ENCODE measurements around the gene FNBP1. TPM values are rescaled to one million over a fixed set of nuclear protein-coding genes. Genes with fewer than 3 reads are reported as not detected.

FNBP1 gene
- total RNA-seq, 1 donor from 2014 or later = 47.1 TPM

DNA sequence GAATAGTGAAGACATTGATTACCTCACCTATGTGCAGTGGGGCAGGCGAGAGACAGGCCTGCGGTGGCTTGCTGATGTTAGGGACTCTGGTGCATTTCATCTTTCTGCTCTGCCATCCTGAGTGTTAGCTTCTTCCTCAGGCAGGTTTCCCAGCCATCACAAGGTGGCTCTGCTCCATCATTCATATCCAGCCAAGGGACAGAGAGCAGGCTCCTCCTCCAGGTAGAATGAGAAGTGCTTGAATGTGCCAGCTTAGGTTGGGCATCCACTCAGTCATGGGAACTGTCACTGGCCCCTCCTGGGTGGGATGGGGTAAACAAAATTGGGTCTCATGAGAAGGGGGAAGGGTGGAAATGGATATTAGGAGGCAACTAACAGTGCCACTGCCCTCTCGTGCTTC is 35.6 kb upstream of the FNBP1 start:
- Histone ChIP-seq H3K4me3 (no peak overlapping the region), H3K4me1 (peaks cover 13% of the 10 kb centered on the region), H3K9me3 (no peaks in the 10 kb centered on the region), H3K27me3 (no peaks in the 10 kb centered on the region), H3K36me3 (peaks cover 0 to 54% of the 10 kb centered on the region in 2 donors), H3K27ac (no peak overlapping the region)
- DNase-seq (ENCODE audit: extremely low spot score in 2 of 2) = no peak
- TF ChIP-seq POLR2AphosphoS5 (IDR thresholded peaks at IDR 0.05; ENCODE audit: insufficient read depth in 1 of 2, low read depth in 1 of 2) = no peak
- TF ChIP-seq, protein P1, sequence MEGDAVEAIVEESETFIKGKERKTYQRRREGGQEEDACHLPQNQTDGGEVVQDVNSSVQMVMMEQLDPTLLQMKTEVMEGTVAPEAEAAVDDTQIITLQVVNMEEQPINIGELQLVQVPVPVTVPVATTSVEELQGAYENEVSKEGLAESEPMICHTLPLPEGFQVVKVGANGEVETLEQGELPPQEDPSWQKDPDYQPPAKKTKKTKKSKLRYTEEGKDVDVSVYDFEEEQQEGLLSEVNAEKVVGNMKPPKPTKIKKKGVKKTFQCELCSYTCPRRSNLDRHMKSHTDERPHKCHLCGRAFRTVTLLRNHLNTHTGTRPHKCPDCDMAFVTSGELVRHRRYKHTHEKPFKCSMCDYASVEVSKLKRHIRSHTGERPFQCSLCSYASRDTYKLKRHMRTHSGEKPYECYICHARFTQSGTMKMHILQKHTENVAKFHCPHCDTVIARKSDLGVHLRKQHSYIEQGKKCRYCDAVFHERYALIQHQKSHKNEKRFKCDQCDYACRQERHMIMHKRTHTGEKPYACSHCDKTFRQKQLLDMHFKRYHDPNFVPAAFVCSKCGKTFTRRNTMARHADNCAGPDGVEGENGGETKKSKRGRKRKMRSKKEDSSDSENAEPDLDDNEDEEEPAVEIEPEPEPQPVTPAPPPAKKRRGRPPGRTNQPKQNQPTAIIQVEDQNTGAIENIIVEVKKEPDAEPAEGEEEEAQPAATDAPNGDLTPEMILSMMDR (IDR thresholded peaks at IDR 0.05) = no peak
- TF ChIP-seq POLR2A (IDR thresholded peaks at IDR 0.05) = no peak
- intact Hi-C loops (cut with DNase I) = no loop called here

DNA sequence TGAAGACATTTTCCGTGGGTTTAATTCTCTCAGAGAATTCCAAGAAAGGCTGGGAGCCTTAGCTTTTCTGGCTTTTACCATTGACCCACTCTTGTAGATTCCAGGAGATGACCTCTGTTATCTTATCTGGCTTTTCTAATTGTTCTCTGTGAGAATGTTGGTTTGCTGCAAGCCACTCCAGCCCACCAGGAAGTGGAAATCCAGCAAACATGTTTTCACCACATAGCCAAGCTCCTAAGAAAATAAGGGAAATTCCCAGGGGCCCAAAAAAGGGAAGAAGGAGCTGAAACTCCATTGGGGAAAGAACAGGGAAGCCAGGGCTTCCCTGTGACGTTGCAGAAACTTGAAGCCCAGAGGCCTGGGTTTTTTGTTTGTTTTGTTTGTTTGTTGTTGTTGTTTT is 30.4 kb upstream of the FNBP1 start:
- H3K27ac ChIP-seq = no peak overlapping the region
- intact Hi-C loops (cut with DNase I) = no loop called here
- H3K9me3 ChIP-seq = no peaks in the 10 kb centered on the region
- peaks cover 35% of the 10 kb centered on the region for H3K4me1 ChIP-seq
- H3K27me3 ChIP-seq = no peaks in the 10 kb centered on the region
- no peak for DNase-seq (ENCODE audit: extremely low spot score in 2 of 2)
- H3K36me3 ChIP-seq = peaks cover 0 to 23% of the 10 kb centered on the region in 2 donors
- no peak overlapping the region for H3K4me3 ChIP-seq
- TF ChIP-seq POLR2A (IDR thresholded peaks at IDR 0.05) = no peak
- TF ChIP-seq, protein P1 (IDR thresholded peaks at IDR 0.05) = no peak
- no peak for TF ChIP-seq POLR2AphosphoS5 (IDR thresholded peaks at IDR 0.05; ENCODE audit: insufficient read depth in 1 of 2, low read depth in 1 of 2)

- H3K9me3 ChIP-seq = no peaks in the 10 kb centered on the region
- H3K27ac ChIP-seq = no peak overlapping the region
- peaks cover 0 to 16% of the 10 kb centered on the region in 2 donors for H3K36me3 ChIP-seq
- H3K4me3 ChIP-seq = no peak overlapping the region
- peaks cover 41% of the 10 kb centered on the region for H3K4me1 ChIP-seq
- intact Hi-C loops (cut with DNase I) = no loop called here
- no peak for DNase-seq (ENCODE audit: extremely low spot score in 2 of 2)
- no peaks in the 10 kb centered on the region for H3K27me3 ChIP-seq
- TF ChIP-seq POLR2AphosphoS5 (IDR thresholded peaks at IDR 0.05; ENCODE audit: insufficient read depth in 1 of 2, low read depth in 1 of 2) = no peak
- TF ChIP-seq, protein P1 (IDR thresholded peaks at IDR 0.05) = no peak
- TF ChIP-seq POLR2A (IDR thresholded peaks at IDR 0.05) = no peak
Observed at GRCh38 chr9:130072515-130073235, 29.7 kb upstream of the FNBP1 start.

- no peaks in the 10 kb centered on the region for H3K36me3 ChIP-seq
Observed at GRCh38 chr9:130069048-130069447, 26.1 kb upstream of the FNBP1 start.

DNA sequence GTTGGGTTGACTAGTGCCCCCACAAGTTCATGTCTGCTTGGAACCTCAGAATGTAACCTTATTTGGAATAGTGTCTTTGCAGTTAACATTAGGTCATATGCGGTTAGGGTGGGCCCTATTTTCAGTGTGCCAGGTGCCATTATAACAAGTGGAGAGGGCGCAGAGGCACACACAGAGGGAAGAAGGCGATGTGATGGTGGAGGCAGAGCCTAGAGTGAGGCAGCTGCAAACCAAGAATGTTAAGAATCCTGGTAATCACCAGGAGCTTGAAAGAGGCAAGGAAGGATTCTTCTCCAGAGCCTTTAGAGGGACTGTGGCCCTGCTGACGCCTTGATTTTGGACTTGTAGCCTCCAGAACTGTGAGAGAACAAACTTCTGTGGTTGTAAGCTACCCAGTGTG is 21.6 kb upstream of the FNBP1 start:
- no peak for DNase-seq (ENCODE audit: extremely low spot score in 2 of 2)
- H3K36me3 ChIP-seq = no peaks in the 10 kb centered on the region
- no peak overlapping the region for H3K4me3 ChIP-seq
- peaks cover 15% of the 10 kb centered on the region for H3K4me1 ChIP-seq
- no peaks in the 10 kb centered on the region for H3K27me3 ChIP-seq
- intact Hi-C loops (cut with DNase I) = no loop called here
- H3K9me3 ChIP-seq = no peaks in the 10 kb centered on the region
- no peak for TF ChIP-seq POLR2A (IDR thresholded peaks at IDR 0.05)
- no peak for TF ChIP-seq POLR2AphosphoS5 (IDR thresholded peaks at IDR 0.05; ENCODE audit: insufficient read depth in 1 of 2, low read depth in 1 of 2)
- TF ChIP-seq, protein P1 (IDR thresholded peaks at IDR 0.05) = no peak
- H3K27ac ChIP-seq = no peak overlapping the region

More at GRCh38 chr9:130069048-130069447, 26.1 kb upstream of the FNBP1 start:
- DNase-seq (ENCODE audit: extremely low spot score in 2 of 2) = no peak
- Histone ChIP-seq H3K4me1 (peaks cover 33% of the 10 kb centered on the region), H3K27ac (no peak overlapping the region), H3K9me3 (no peaks in the 10 kb centered on the region), H3K27me3 (no peaks in the 10 kb centered on the region), H3K4me3 (no peak overlapping the region)
- intact Hi-C loops (cut with DNase I) = no loop called here
- TF ChIP-seq POLR2A (IDR thresholded peaks at IDR 0.05) = no peak
- TF ChIP-seq, protein P1 (IDR thresholded peaks at IDR 0.05) = no peak
- TF ChIP-seq POLR2AphosphoS5 (IDR thresholded peaks at IDR 0.05; ENCODE audit: insufficient read depth in 1 of 2, low read depth in 1 of 2) = no peak

Data from vagina (tissue), 2 donors.